HL-60 (cell line): ENCODE results near the gene PLGRKT.

Experiments
- GABPA ChIP-seq: IDR thresholded peaks from 2 replicates; pipeline ENCODE4 v1.6.1; 2012; ENCODE audit warnings: low read depth
- POLR2AphosphoS5 ChIP-seq: IDR thresholded peaks from 2 replicates; pipeline ENCODE4 v1.6.1; 2012; ENCODE audit warnings: low read depth
- SPI1 ChIP-seq: IDR thresholded peaks from 2 replicates; pipeline ENCODE4 v1.6.1; 2012; ENCODE audit warnings: low read depth, mild to moderate bottlenecking, borderline replicate concordance
- TF ChIP-seq, protein P1 (sequence below): IDR thresholded peaks from one replicate; pipeline ENCODE4 v1.5.1; 2011; ENCODE audit warnings: low read length, control low read depth, inconsistent platforms; ENCODE audit not compliant: insufficient read depth

DNA sequence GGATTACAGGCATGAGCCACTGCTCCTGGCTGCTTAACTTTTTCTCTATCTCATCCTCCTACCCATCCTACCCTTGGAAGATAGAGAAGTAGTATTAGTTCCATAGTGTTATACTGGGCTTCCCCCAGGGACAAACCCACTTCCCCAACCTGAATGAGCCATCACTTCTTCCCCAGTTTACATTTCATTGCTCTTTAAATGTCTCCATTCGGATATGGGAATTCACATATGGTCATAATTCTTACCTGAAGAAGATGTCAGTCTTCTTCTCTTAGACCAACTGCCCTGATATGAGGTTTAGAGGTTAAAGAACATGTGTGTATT lies 14.5 kb upstream of the PLGRKT start:
- TF ChIP-seq, protein P1, sequence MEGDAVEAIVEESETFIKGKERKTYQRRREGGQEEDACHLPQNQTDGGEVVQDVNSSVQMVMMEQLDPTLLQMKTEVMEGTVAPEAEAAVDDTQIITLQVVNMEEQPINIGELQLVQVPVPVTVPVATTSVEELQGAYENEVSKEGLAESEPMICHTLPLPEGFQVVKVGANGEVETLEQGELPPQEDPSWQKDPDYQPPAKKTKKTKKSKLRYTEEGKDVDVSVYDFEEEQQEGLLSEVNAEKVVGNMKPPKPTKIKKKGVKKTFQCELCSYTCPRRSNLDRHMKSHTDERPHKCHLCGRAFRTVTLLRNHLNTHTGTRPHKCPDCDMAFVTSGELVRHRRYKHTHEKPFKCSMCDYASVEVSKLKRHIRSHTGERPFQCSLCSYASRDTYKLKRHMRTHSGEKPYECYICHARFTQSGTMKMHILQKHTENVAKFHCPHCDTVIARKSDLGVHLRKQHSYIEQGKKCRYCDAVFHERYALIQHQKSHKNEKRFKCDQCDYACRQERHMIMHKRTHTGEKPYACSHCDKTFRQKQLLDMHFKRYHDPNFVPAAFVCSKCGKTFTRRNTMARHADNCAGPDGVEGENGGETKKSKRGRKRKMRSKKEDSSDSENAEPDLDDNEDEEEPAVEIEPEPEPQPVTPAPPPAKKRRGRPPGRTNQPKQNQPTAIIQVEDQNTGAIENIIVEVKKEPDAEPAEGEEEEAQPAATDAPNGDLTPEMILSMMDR: no peak
- TF ChIP-seq POLR2AphosphoS5: no peak
- no peak for TF ChIP-seq GABPA
- peak; percentile 55; the same call in 1 of the 2 replicates for TF ChIP-seq SPI1
